ENCODE results near the gene C11orf54.

Gene C11orf54

DNA sequence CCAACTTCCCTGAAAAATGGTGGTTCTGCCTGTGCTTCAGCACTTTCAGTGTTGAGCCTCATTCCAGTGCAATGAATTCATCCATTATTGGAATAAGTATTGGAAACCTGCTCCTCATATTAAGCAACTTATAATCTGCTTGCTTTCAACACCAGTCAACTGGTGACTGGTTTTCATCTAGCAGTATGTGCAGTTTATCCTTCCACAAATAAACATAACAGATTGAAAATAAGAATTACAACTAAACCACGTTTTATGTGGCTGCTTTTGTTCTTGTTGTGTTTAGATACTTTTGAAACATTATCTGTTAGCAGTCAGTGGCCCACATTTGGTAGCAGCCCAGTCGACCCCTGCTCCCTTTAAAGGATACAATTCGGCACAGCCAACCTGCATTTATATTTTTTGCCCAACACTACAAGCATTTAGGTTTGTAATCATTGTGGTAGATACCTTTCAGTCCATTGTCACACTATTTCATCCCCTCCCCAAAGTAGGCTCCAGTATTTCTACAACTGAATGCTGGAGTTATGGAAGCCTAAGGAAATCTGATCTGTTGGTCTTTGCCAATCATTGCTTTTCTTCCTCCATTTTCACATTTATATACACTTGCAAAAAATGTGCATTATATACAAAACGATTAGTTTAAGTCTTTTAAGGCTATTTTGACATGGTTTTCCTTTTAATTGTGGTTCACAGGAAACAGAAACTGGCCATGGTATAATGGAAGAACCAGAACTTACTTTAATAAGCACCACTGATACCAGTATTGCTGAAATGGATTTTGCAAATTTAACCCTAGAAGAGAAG lies 13.3 kb upstream of the C11orf54 start:
- DNase-seq (ENCODE audit: insufficient read length, low spot score) = no peak

DNA sequence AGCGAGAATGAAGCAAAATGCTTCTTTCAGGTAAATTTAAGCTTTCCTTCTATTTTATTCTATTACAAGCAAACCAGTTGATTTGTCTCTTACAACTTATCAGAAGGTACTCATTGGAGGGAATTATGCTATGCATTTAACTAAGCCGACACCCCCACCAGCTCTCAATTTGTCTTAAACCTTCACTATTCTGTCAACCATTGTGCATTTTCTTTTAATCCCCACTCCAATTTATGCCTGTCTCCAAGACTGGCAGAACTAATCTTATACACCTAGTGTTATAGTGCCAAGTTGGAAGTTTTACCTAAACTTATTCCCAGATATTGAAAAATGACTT lies 12.7 kb upstream of the C11orf54 start:
- DNase-seq (ENCODE audit: insufficient read length, low spot score) (no peak), FAIRE-seq (no peak)
- TF ChIP-seq, protein P1, sequence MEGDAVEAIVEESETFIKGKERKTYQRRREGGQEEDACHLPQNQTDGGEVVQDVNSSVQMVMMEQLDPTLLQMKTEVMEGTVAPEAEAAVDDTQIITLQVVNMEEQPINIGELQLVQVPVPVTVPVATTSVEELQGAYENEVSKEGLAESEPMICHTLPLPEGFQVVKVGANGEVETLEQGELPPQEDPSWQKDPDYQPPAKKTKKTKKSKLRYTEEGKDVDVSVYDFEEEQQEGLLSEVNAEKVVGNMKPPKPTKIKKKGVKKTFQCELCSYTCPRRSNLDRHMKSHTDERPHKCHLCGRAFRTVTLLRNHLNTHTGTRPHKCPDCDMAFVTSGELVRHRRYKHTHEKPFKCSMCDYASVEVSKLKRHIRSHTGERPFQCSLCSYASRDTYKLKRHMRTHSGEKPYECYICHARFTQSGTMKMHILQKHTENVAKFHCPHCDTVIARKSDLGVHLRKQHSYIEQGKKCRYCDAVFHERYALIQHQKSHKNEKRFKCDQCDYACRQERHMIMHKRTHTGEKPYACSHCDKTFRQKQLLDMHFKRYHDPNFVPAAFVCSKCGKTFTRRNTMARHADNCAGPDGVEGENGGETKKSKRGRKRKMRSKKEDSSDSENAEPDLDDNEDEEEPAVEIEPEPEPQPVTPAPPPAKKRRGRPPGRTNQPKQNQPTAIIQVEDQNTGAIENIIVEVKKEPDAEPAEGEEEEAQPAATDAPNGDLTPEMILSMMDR (IDR thresholded peaks at IDR 0.05; ENCODE audit: insufficient read depth, missing control alignments) = no peak

More for the DNA sequence above, 13.3 kb upstream of the C11orf54 start:
- TF ChIP-seq, protein P1 (IDR thresholded peaks at IDR 0.05; ENCODE audit: insufficient read depth, missing control alignments) = no peak
- no peak for FAIRE-seq

DNA sequence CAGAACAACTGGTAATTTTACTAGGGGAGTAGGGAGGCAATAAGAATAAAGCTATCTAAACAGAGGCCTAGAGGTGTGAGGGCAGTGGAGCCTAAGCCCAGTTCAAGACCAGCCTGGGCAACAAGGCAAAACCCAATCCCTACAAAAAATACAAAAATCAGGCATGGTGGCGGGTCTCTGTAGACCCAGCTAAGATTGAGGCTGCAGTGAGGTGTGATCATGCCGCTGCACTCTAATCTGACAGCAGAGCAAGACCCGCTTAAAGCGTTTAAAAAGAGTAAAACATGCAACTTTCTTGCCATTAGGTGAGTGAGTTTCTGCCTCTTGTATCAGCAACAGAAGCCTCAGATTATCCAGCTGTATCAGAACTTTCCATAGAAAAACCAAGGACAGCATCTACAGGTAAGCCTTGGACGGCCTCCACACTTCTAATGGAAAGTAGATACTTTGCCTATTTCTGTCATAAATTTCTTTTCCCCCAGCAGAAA lies 12.3 kb upstream of the C11orf54 start:
- TF ChIP-seq, protein P1 (IDR thresholded peaks at IDR 0.05; ENCODE audit: insufficient read depth, missing control alignments) = no peak
- FAIRE-seq = no peak
- no peak for DNase-seq (ENCODE audit: insufficient read length, low spot score)

DNA sequence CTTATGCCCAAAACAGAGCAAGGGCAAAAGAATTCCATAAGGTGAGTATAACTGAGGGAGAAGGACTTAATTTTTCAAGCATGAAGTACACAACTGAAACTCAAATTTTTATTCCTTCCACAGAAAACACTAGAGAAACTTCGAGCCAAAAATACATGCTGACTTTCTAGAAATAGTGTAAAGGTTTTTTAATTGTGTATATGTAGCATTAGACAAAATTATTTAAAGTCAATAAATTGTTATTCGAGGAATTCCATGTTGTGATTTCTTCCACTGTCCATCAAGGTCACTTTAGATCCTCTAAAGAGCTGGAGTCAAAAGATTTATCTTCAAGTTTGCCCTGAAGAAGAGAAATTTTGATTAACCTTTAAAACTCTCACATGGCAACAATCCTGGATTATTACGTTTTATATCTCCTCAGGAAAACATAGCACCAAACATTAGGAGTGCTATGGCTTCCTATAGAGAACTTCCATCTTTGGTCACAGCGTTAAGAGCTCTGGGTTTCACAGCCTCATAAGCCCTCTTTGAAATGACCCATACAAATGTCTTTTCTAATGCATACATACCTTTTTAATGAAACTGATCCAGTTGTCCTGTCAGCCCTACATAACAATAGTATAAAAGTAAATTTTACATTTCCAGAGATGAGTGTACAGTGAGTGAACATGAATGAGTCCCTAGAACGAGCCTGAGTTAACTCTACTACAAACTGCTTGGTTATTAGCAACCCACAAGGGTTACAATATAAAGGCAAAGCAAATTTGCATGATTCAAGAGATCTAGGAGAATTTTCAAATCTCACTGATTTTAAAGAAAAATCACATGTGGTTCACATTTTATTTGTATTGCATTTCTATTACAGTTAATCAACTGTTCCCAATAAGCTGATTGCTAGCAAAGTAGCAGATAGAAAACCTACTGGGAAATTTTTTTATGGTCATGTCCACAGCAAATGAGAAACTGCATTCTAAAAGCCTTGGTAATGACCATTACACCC lies 11.1 kb upstream of the C11orf54 start:
- DNase-seq (ENCODE audit: insufficient read length, low spot score) (no peak), FAIRE-seq (no peak)
- TF ChIP-seq, protein P1 (IDR thresholded peaks at IDR 0.05; ENCODE audit: insufficient read depth, missing control alignments) = no peak

DNA sequence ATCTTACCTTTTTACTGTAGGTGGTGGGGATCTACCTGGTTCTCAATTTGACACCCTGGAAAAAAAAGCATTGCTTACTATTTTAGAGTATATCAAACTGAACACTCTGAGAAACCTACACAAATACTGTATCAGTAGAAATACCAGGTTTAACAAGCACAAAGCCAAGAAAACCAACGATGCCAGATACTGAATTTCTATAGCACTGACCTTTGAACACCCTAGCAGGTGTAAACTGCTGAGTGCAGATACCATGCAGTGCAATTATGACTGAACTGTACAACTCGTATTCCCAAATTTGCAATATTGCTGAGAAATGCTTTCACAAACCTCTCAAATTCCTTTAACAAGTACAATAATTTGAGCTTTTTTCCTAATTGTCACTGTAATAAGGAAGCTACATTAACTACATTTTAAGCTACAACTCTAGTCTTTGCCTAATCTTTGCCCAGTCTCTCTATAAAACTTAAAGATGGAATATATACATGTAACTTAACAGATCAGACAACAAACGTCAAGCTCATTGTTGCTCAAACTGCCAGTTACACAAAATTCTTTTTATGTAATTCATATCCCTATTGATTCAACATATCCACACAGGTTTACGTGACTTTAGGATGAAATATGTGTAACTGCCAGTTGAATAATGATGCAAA lies 9.1 kb upstream of the C11orf54 start:
- TF ChIP-seq, protein P1 (IDR thresholded peaks at IDR 0.05; ENCODE audit: insufficient read depth, missing control alignments) = no peak
- DNase-seq (ENCODE audit: insufficient read length, low spot score) = no peak
- FAIRE-seq = no peak

DNA sequence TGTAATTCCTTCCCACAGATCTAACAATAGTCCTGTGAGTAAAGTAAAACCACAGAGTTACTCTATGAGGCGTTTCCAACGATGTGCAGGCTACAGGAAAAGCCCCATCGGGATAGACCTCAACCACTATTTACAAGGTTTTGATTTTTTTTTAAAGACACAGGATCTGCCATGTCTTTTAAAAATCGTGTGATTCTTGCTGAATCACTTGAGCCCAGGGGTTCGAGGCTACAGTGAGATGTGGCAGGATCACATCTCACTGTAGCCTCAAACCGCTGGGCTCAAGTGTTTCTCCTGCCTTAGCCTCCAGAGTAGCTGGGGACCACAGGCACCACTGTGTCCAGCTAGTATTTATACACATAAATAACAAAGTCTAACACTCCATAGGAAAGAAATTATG lies 8.0 kb upstream of the C11orf54 start:
- no peak for DNase-seq (ENCODE audit: insufficient read length, low spot score)
- TF ChIP-seq, protein P1 (IDR thresholded peaks at IDR 0.05; ENCODE audit: insufficient read depth, missing control alignments) = no peak
- no peak for FAIRE-seq

Measured in D721Med (cell line).